Stimulated activated CD4-positive, alpha-beta T cell treated with anti-CD3 and anti-CD28 coated beads, Interleukin-2, amount 100 ng/mL, for 24 hours (primary cell): ENCODE measurements around the gene C19orf85.
A peak's percentile ranks its signal among the peaks of the same experiment; 100 is the strongest.

Experiments used
- DNase-seq, 2 donors: peaks; one replicate each; pipeline ENCODE4 v3.0.0-alpha.2; 2020

C19orf85 gene

DNA sequence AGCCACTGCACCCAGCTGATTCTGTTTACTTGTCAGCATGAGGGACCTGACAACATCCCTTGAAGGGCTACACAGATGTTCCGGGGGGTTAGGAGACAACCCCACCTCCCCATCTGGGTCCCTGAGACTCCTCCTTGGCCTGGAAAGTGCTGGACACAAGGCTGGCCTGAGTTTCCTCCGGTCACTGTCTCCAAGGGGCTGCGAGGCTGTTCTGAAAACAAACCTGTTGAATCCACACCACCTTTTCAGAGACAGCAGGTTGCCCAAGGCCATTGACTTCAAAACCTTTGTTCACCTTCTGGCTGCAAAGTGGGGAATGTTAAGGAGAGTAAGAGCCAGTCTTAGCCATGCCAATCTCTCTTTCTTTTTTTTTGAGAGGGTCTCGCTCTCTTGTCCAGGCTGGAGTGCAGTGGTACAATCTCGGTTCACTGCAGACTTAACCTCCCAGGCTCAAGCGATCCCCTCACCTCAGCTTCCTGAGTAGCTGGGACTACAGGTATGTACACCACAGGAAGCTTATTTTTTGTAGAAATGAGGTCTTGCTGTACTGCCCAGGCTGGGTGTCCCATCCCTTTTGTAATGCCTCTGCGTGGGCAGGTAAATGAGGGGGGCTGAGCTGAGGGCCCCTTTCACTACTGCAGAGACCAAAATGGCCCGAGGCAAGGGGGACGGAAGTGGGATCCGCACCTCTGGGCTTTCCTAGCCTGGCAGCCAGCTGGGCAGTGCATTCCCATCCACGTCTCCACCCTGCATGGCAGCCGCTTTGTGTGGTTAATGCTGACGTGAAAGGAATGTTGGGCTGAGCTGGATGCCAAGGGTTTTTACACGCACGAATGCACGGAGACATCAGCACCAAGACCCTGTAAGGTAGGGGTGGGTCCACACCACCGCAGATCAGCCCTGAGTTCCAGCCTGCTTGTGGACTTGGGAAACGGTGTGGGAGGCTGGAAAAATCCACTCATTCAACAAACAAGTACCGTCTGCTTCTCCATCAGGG lies 10.0 kb upstream of the C19orf85 start:
- DNase-seq = no peak

DNA sequence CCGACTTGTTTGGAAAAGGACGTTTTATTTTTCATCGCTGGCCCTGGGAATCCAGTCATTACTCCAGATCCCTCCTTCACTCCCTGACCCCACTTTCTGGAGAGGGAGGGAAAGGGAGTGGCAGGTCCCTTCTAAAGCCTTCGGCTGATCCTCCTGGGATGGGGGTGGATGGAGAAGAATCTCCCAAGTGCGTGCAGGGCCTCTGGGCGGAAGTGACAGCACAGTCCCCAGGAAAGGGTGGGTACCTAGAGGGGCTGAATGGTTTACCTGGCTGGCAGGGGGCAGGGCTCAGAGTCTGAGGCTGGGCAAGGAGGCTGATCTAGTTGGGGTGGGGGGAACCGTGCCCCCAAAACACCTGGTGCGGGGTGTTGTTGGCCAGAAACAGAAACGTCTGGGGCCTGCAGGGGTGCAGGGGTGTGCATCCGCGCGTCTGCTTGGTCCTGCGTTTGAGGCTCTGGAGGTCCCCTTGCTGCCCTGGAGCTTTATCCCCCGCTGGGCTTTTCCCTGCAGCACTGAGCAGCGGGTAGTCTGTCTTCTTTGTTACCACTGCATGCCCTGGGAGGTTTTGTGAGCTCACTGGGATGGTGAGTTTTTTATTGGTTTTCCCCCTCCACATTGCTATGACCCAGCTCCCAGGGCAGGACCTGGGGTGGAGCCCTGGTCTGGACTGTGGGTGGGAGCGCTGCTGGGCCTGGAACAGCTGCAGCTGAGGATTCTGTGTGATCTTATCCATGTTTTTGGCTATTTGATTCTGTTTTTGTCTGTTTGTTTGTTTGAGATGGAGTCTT lies 8.9 kb upstream of the C19orf85 start:
- no peak for DNase-seq

DNA sequence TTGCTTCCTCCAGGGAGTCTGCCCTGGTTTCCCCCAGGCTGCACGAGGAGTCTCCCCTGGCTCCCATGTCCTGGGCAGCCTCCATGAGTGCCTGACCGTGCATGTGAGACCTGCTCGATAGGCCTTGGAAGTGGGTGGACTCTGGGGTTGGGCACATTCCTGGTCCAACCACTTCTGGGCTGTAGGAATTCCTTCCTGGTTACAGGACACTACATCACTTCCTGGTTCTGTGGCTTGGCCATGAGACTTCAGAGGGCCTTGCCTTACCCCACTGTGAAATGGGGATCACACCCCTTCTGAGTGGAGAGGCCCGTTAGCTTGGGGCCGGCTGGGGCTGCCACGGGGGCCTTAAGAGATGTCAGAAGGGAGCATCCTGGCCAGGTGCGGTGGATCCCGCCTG lies 7.9 kb upstream of the C19orf85 start:
- no peak for DNase-seq

DNA sequence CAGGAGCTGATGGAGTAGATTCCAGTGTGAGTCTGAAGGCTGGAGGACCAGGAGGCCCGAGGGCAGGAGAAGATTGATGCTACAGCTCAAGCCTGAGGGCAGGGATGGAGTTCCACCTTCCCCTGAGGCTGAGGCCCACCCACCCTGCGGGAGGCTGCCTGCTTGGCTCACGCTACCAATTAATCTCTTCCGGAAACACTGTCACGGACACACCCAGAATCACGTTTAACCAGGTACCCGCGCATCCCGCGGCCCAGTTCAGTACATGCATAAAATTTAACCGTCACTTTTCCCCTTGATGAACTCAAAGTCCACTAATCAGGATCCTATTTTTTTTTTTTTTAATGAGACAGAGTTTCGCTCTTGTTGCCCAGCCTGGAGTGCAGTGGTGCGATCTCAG lies 6.7 kb upstream of the C19orf85 start:
- DNase-seq = no peak

- no peak for DNase-seq
These were observed 3.5 kb upstream of the C19orf85 start for GRCh38 chr19:55468054-55468393.

- DNase-seq = peak; percentile 81 to 82
These were observed 2.9 kb upstream of the C19orf85 start for GRCh38 chr19:55467236-55468053.

DNA sequence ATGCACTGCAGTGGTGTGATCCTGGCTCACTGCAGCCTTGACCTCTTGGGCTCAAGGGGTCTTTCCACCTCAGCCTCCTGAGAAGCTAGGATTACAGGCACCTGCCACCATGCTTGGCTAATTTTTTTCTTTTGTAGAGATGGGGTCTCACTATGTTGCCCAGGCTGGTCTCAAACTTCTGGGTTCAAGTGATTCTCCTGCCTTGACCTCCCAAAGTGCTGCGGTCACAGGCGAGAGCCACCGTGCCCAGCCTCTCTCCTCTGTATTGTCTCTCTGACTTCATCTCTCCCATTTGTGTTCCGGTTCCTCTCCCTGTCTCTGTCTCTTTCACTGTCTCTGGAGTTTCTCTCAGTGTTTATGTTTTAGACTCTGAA lies 1.7 kb upstream of the C19orf85 start:
- no peak for DNase-seq

DNA sequence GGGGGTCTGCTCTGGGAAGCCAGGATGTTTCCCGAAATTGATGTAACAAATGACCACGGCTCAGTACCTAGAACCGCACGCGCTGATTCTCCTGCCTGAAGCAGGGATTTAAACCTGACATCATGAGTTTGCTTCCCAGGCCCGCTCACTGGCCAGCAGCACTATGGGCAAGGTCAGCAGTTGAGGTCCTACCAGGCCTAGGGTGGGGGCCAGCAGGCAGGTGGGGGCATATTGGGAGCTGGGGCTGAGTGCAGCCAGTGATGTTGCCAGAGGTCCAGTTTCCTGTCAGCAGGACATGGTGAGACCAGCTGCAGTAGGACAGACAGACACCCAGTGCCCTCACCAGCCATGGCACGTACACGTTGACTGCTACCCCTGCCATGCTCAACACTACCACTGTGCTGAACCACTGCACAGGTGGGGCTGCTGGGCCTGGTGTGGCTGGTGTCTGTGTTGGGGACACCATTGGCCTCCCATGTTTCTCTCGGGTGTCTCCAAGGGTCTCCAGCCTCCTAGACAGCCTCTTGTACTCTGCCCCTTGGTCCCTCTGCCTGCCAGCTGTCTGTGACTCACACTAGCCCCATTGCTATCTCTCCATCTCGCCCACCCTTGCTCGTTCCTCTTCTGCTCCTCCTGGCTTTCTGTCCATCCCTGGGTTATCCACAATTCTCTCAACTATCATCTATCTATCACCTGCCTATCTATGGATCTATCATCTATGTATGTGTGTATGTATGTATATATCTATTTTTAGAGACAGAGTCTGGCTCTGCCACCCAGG lies 1.1 kb upstream of the C19orf85 start:
- DNase-seq = no peak

- no peak for DNase-seq
These were observed 401 bp downstream of the C19orf85 start for GRCh38 chr19:55464039-55464661.

GRCh38 chr19:55463583-55464031 lies 944 bp downstream of the C19orf85 start:
- DNase-seq = no peak

GRCh38 chr19:55462722-55463121 lies 1.8 kb downstream of the C19orf85 start:
- DNase-seq = no peak

GRCh38 chr19:55461974-55462626 lies 2.5 kb downstream of the C19orf85 start:
- no peak for DNase-seq

DNA sequence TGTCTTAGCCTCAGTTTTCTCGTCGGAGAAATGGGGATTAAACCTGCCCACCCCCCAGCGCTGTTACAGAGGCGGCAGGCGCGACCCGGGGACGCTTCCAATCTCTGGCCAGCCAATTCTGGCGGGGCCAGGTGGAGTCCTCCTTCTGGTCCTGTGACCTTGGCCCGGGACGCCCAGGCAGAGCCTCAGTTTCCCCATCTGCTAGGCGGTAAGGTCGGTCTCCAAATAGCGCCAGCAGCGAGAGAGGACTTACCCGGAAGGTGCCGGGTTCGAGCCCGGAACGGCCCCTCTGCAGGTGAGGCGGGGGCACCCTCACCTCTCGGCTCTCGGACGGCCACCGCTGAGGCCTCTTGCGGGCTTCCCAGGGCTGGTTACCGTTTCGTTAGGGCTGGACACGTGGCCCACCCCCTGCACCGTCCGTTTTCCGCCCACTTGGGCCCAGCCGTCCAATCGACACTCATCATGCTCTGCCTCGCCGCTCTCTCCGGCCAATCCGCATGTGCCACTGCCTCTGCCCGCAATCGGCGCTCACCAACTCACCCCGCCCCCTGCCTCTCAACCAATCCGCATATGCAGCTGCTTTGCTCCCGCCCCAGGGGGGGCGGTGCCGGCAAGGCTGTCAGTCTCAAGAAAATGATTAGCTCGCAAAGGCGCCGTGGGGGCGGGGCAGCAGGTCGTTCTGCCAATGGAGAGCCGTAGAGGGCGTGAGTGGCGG lies 3.1 kb downstream of the C19orf85 start, which contains the start of gene ISOC2:
Gene ISOC2, minus strand, starts transcription at position 384 of the 715 bp plus-strand sequence. CDS start 5,156 bp downstream, outside the sequence.
- peak; percentile 100 for DNase-seq

GRCh38 chr19:55460670-55461258 lies 3.8 kb downstream of the C19orf85 start:
- peak; percentile 48 to 64 for DNase-seq

DNA sequence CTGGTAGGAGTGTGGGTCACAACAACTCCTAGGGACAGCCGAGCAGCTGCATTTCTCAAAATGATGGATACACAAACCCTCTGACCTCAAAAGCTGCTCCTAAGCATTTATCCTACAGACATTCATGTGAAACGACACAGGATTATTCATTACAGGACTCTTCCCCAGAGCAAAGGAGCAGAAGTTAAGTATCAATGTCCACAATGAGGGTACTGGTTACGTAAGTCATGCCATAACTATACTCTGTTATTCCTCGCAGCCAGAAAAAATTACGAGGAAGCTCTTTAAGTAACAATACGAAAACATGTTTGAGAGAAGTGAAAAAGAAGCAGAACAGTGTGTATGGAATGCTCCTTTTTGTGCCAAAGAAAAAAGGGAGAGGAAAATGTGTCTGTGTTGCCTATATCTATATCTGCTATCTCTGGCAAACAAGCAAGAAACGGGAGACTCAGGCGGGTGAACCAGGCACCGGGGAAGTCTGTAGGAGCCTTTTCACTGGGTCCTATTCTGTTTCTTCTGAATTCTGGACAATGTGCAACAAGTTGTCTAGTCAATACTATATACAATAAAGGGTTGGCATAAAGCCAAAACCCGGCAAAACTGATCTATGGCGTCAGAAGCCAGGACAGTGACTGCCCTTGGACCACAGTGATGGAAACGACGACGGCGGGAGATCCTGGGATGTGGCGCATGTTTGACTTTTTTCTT lies 4.4 kb downstream of the C19orf85 start:
- DNase-seq = no peak

- DNase-seq = no peak
These were observed 5.0 kb downstream of the C19orf85 start for GRCh38 chr19:55459551-55459949.

DNA sequence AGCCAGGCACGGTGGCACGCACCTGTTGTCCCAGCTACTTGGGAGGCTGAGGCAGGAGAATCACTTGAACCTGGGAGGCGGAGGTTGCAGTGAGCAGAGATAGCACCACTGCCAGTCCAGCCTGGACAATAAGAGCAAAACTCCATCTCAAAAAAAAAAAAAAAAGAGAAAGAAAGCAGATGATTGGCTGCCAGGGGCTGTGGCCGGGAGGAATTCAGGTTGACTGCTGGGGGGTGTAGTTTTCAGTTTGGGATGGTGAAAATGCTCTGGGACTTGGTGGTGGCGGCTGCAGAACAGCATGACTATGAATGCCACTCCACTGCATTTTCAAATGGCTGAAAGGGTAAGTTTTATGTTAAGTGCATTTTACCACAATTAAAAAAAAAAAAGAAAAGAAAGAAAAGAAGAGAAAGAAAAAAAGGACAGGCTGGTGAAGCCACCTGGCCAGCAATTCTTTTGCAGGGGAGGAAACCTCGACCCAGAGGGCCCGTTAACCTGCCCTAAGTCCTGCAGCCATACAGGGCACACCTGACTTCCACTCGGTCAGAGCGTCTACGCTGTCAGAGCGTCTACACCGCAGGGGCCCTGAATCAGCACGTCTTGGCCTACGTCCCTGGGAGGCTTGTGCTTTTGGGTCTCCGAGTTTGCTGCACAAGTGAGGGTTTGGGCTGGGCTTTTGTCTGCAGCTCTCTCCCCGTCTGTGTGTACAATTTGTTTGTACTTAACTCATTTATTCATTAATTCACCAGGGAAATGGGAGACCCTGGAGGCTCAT lies 6.7 kb downstream of the C19orf85 start:
- no peak for DNase-seq

DNA sequence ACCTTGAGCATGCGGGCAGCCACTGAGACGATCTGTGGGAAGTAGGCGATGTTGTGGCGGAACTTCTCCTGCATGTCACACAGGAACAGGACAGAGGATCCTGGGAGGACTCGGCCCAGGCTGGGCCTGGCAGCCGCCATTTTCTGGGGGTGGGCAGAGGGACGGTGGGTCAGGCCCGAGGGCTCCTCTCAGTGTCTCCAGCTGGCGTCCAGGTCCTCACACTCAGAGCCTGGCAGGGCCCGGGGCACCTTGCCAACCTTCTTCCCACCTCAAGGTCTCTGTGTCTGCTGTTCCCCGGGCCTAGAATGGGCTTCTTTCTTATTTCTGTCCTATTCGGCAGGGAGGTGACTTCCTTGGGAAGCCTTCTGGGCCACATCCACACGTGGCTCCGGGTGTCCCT lies 8.2 kb downstream of the C19orf85 start:
- DNase-seq = no peak
